Stimulated activated CD4-positive, alpha-beta T cell treated with anti-CD3 and anti-CD28 coated beads, Interleukin-4, amount 100 ng/mL, for 1 hour (primary cell): ENCODE data around the gene CLDN4.
A peak's percentile ranks its signal among the peaks of the same experiment; 100 is the strongest.
"Not testable (repeated sequence)": the region's sequence is repeated elsewhere in the genome, so short reads cannot be mapped to it uniquely, and the experiment has no call there.

ENCODE experiments used
- DNase-seq: peaks from one replicate; pipeline ENCODE4 v3.0.0-alpha.2; 2020

CLDN4 gene

GRCh38 chr7:73830681-73831583, at the start of gene CLDN4:
CLDN4 (plus strand) TSS chr7:73830996; CDS start chr7:73831202, 206 bp downstream.
- no peak for DNase-seq

GRCh38 chr7:73786588-73786987, 44.2 kb upstream of the CLDN4 start:
- no peak for DNase-seq

DNA sequence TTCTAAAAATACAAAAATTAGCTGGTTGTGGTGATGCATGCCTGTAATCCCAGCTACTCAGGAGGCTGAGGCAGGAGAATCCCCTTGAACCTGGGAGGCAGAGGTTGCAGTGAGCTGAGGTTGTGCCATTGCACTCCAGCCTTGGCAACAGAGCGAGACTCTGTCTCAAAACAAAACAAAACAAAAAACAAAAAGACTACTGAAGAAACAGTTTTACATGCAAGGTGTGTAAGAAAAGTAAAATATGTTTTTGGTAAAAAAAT, 43.1 kb upstream of the CLDN4 start:
- DNase-seq: not testable (repeated sequence)

DNA sequence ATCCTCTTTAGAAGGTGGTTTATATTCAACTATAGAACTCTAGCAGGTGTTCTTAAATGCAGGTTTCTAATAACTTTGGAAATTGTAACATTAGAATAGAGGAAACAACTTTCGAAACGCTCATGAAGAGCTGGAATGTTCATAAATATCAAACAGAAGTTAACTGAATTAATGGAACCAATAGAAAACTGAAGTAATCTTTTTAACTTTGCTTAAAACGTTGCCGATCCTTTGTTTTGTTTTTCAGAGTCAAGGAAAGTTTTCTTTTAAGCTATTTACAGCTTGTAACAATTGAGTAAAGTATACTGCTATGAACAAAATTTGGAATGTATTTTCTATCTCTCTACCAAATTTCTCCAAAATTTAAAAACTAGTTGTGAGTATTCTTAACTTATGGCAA, 41.7 kb upstream of the CLDN4 start:
- DNase-seq: no peak

GRCh38 chr7:73791170-73791690, 39.6 kb upstream of the CLDN4 start:
- DNase-seq: not testable (repeated sequence)

- DNase-seq: not testable (repeated sequence)
Measured at GRCh38 chr7:73795188-73795587, 35.6 kb upstream of the CLDN4 start.

GRCh38 chr7:73796656-73797055, 34.1 kb upstream of the CLDN4 start:
- DNase-seq: not testable (repeated sequence)

DNA sequence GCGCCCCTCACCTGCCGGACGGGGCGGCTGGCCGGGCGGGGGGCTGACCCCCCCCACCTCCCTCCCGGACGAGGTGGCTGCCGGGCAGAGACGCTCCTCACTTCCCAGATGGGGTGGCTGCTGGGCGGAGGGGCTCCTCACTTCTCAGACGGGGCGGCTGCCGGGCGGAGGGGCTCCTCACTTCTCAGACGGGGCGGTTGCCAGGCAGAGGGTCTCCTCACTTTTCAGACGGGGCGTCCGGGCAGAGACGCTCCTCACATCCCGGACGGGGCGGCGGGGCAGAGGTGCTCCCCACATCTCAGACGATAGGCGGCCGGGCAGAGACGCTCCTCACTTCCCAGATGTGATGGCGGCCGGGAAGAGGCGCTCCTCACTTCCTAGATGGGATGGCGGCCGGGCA, 33.6 kb upstream of the CLDN4 start:
- not testable (repeated sequence) for DNase-seq

DNA sequence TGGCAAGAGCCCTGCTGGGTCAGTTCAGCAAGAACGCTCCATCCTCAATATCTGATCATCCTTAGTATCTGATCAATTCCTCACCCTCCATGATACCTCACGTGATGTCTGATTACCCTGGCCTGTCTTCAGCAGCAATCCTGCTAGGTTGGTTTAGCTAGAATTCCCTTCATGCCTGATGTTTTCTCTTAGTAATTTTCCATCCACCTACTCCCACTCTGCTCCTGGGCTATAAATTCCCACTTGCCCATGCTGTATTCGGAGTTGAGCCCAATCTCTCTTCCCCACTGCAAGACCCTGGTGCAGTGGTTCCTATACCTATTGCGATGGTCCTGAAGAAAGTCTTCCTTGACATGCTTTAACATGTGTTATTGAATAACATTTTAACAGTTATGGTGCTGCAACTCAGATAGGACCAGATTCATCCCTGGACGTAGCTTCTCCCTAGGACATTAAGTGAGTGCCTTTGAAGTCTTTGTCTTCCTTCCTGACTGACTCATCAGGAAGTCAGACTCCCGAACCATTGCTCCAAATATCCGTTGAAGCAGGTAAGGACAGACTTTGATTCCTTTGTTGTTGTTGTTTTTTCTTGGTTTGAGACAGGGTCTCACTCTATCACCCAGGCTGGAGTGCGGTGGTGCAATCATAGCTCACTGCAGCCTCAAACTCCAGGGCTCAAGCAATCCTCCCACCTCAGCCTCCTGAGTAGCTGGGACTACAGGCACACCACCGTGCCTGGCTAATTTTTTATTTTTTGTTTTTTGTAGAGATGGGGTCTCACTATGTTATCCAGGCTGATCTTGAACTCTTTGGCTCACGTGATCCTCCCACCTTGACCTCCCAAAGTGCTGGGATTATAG, 31.3 kb upstream of the CLDN4 start:
- DNase-seq: no peak

DNA sequence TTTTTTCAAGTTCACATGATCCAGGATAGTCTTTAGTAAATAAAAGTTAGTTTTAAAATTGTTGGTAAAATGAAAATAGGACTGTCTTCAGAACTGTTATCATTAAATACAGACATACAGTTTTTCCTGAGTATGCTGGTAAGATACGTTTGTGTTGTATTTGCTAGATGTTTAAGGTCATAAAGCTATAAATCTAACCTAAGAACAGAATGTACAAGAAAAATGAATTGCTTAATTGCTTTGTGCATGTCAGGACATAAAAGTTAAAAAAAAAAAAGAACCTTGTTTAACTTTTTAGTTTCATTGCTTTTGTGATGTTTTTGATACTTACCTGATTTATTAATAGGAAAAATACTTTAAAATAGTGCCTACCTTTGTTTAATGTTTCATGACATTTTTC, 29.2 kb upstream of the CLDN4 start:
- no peak for DNase-seq

DNA sequence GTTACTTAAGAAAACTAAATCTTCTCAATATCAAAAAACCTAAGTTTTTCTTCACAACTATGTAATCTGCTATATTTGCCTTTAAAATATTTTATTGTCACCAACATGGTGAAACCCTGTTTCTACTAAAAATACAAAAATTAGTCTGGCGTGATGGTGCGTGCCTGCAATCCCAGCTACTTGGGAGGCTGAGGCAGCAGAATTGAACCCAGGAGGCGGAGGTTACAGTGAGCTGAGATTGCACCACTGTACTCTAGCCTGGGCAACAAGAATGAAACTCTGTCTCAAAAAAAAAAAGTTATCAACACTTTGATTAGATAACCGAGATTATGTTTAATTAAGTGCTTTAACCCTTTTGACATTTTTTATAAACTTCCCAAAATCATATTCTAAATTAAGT, 28.3 kb upstream of the CLDN4 start:
- DNase-seq: no peak

DNA sequence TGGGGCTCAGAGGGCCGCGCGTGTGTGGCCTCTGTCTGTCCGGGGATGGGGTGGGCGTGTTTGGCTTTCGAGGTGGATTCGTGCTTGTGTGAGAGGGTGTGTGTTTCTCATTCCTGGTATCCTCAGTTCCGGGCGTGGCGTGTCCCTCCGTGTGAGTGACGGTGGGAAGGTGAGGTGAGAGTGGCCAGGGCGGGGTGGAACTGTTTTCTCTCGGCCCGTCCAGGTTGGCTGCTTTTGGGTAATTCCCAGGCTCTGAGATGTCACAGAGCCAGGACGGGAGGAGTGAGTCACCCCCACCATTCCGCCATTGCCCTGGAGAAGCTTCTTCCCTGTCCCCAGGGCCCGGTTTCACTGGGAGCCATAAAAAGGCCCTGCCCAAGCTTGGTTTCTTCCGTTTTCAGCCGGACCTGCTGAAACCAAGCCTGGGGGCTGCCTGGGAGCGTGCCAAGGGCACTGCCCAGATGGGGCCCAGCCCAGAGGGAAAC, 21.3 kb upstream of the CLDN4 start:
- no peak for DNase-seq

- no peak for DNase-seq
Measured at GRCh38 chr7:73810998-73811360, 19.8 kb upstream of the CLDN4 start.

DNA sequence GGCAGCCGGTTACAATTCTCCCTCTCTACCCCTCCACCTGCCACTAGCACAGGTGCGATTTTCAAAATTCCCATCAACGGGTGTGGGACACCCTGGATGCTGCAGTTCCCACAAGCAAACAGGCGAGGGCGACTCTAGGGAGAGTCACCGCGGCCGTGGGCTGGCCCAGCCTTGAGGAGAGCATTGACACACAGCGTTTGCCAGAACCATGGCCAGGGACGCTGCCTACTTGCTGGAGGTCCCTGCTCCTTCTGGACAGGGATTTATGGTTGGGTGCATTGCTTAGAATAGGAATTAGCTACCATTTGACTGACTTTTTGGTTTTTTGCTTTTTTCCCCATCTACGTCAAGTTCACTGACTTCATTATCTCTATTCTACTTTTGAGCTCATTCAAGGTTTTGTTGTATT, 19.0 kb upstream of the CLDN4 start:
- DNase-seq: peak; percentile 63

- no peak for DNase-seq
Measured at GRCh38 chr7:73812996-73813395, 17.8 kb upstream of the CLDN4 start.

GRCh38 chr7:73815436-73815835, 15.4 kb upstream of the CLDN4 start:
- DNase-seq: no peak

- no peak for DNase-seq
Measured at GRCh38 chr7:73817121-73817520, 13.7 kb upstream of the CLDN4 start.

- no peak for DNase-seq
Measured at GRCh38 chr7:73820013-73820412, 10.8 kb upstream of the CLDN4 start.

DNA sequence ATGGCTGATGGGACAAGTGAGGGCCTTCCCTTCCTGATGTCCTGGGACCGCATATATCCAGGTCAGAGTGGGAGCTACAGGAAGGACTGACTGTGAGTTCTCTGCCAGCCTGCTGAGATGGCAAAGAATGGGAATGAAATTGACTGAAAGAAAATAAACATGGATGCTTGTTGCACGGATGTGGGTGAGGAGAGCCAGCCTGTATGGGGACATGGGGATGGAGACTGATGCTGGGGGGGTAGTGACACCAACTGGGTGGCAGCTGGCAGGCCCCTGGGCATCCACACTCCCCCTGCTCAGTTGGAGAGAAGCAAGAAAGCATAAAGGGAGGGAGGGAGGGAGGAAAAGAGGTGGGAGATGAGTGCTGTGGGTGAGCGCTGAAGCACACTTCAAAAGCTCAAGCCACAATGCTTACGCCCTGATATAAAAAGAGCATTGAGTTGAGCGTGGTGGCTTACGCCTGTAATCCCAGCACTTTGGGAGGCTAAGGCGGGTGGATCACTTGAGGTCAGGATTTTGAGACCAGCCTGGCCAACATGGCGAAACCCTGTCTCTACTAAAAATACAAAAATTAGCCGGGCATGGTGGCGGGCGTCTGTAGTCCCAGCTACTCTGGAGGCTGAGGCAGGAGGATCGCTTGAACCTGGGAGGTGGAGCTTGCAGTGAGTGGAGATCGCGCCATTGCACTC, 9.1 kb upstream of the CLDN4 start:
- DNase-seq: not testable (repeated sequence)

DNA sequence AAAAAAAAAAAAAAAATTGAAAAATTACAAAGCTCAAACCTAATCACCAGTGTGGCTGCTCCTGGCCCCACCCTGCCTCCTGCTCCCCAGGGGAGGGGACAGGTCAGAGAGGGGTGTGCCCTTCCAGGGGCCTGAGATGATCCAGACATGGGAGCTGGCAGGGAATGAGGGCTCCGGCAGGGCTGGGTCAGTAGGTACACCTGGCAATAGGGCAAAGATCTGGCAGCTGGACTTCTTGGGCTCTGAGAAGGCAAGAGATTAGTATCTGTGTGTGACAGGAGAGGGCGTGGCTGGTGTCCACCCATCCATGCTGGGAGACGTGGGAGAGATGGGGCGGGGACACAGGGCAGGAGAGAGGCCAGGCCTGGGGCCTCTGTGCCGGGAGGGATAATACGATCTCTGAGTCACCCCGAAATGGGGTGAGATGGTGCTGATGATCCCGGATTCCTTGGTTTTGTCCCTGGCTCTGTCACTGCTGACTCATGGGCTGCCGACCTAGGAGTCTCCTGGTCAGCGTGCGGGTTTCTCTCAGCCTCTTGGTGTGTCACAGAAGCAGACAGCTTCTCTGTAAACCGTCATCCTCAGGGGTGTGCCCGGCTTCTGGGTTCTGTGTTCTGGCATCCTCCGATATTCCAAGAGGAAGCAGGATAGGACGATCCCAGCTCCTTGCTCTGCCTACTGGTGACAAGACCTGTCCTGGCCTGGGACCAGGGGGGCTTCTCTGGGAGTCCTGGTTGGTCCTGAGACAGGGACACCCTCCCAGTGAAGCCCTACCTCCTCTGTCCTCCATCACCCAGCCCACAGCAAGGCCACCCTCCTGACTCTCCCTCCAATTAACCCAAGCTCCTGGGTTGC, 8.2 kb upstream of the CLDN4 start:
- DNase-seq: no peak

DNA sequence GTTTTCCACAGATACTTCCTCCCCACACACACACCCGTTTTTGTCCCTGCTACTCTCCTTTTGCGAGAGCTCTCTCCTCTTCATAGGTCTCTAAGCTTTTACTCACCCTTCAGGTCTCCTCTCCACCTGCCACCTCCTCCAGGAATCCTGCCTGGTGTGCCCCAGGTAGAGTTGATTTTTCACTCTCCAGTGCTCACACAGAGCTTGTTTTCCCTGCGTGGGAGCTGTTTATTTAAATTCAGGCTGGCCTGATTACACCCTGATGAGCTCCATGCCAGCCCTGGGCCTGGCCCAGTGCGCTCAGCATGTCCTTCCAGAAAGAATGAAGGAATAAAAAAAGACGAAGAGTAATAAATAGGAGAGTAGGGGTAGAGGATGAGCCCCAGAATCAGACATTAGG, 7.5 kb upstream of the CLDN4 start:
- no peak for DNase-seq
